Tibial nerve (tissue), 3 donors: ENCODE results near the gene FAM3B.

Experiments
- POLR2A ChIP-seq, 2 donors: fragments of 450-650 bp; IDR thresholded peaks; one replicate each; pipeline ENCODE4 v1.6.1; 2017; ENCODE audit warnings: antibody characterized with exemption in 2 of 2, mild to moderate bottlenecking in 2 of 2, moderate library complexity in 2 of 2
- TF ChIP-seq, protein P1 (sequence below), 5 experiments: fragments of 200-600 bp in 3 of 5; fragments of 450-650 bp in 2 of 5; sonication (generic) in 3 of 5; IDR thresholded peaks; one replicate each; pipeline ENCODE4 v1.5.1; 2016 to 2019; ENCODE audit warnings: antibody characterized with exemption in 5 of 5, mild to moderate bottlenecking in 3 of 5, moderate library complexity in 2 of 5

DNA sequence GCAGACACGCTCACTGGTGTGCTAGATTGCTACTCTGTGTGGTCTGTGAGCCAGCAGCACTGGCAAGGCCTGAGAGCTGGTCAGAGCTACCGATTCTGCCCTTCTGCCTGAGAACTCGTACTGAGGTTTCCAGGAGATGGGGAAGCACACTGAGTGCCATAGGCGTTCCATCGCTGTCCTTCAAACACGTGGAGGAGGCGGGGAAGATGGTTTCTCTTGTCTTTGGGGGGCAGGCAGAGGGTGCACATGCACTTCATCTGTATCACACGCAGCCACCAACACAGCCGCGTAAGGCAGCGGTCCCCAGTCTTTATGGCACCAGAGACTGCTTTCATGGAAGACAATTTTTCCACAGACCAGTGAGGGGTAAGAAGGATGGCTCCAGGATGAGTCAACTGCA, 85.6 kb downstream of the FAM3B start:
- TF ChIP-seq, protein P1, sequence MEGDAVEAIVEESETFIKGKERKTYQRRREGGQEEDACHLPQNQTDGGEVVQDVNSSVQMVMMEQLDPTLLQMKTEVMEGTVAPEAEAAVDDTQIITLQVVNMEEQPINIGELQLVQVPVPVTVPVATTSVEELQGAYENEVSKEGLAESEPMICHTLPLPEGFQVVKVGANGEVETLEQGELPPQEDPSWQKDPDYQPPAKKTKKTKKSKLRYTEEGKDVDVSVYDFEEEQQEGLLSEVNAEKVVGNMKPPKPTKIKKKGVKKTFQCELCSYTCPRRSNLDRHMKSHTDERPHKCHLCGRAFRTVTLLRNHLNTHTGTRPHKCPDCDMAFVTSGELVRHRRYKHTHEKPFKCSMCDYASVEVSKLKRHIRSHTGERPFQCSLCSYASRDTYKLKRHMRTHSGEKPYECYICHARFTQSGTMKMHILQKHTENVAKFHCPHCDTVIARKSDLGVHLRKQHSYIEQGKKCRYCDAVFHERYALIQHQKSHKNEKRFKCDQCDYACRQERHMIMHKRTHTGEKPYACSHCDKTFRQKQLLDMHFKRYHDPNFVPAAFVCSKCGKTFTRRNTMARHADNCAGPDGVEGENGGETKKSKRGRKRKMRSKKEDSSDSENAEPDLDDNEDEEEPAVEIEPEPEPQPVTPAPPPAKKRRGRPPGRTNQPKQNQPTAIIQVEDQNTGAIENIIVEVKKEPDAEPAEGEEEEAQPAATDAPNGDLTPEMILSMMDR (IDR thresholded peaks at IDR 0.05): no peak
- TF ChIP-seq POLR2A (IDR thresholded peaks at IDR 0.05): no peak
